Vagina (tissue), 2 donors: ENCODE results near the gene TRIM36. TPM values are rescaled to one million over a fixed set of nuclear protein-coding genes. Genes with fewer than 3 reads are reported as not detected.

ENCODE experiments used
- DNase-seq, 2 donors: peaks; one replicate each; pipeline ENCODE4 v3.0.0-alpha.2; 2017; ENCODE audit errors: extremely low spot score in 2 of 2
- H3K27ac ChIP-seq: fragments of 200-600 bp; sonication (generic); one replicate; pipeline ENCODE4 v1.5.1; 2019
- H3K27me3 ChIP-seq: fragments of 200-600 bp; sonication (generic); one replicate; pipeline ENCODE4 v1.5.1; 2019
- H3K36me3 ChIP-seq, 2 donors: fragments of 200-600 bp; sonication (generic); one replicate each; pipeline ENCODE4 v1.5.1; 2017 to 2019
- H3K4me1 ChIP-seq: fragments of 200-600 bp; sonication (generic); one replicate; pipeline ENCODE4 v1.5.1; 2019
- H3K4me3 ChIP-seq, 2 donors: fragments of 200-600 bp; sonication (generic); 1 replicate in 1 of 2; 2 replicates in 1 of 2; pipeline ENCODE4 v1.5.1; 2016 to 2019
- H3K9me3 ChIP-seq: fragments of 200-600 bp; sonication (generic); one replicate; pipeline ENCODE4 v1.5.1; 2019
- POLR2A ChIP-seq, 2 donors: fragments of 450-650 bp; IDR thresholded peaks; one replicate each; pipeline ENCODE4 v1.6.1; 2017; ENCODE audit warnings: antibody characterized with exemption in 2 of 2, mild to moderate bottlenecking in 2 of 2, moderate library complexity in 2 of 2
- POLR2AphosphoS5 ChIP-seq, 2 donors: sonication (generic); formaldehyde crosslinking; IDR thresholded peaks; one replicate each; pipeline ENCODE4 v1.9.0; 2017; ENCODE audit warnings: antibody characterized with exemption in 2 of 2, mild to moderate bottlenecking in 2 of 2, low read depth in 1 of 2; ENCODE audit not compliant: insufficient read depth in 1 of 2
- intact Hi-C: fragments of 100-400 bp; cut with DNase I; formaldehyde crosslinking; loops from one replicate; pipeline ENCODE4 v1.15.1; 2023
- total RNA-seq: library from RNA; depleted of rRNA; stranded (reverse); fragments of >200 nt; gene quantifications from one replicate; pipeline ENCODE4 v1.2.3, GENCODE V29; 2016
- TF ChIP-seq, protein P1 (sequence below), 3 experiments: fragments of 450-650 bp in 2 of 3; fragments of 200-600 bp in 1 of 3; sonication (generic) in 1 of 3; IDR thresholded peaks; one replicate each; pipeline ENCODE4 v1.5.1; 2017 to 2019; ENCODE audit warnings: antibody characterized with exemption in 3 of 3, mild to moderate bottlenecking in 2 of 3, moderate library complexity in 2 of 3

The TRIM36 gene
- total RNA-seq, 1 donor from 2014 or later = 2.2 TPM

DNA sequence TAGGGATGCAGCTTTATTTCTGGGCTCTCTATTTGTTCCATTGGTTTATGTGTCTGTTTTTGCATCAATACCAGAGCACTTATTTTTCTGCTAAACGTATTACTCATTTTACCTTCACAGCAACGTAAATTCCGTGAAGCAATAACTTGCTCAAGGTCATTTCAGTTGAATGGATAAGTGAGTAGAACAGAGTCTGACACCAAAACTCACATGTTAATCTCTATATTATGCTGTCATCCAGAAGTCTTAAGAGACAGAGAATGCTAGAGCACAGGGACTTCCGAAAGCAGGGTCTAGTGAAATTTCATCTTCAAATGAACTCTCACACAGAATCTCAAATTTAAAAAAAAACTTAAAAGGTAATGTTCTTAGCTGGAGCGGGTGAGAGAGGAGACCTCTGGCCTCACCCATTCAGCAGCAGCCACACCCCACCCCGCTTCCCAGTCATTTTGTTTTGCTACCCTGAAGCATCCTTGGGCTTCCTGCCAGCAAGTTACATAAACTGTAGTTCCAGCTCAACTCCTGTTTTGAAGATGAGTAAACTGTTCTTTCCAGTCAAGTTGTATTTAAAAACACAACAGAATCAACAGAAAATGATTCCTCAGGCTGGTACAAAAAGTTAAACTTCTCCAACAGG is 69.3 kb downstream of the TRIM36 start:
- no peaks in the 10 kb centered on the region for H3K9me3 ChIP-seq
- intact Hi-C loops = no loop called here
- H3K27ac ChIP-seq = no peak overlapping the region
- H3K4me3 ChIP-seq = no peak overlapping the region
- no peak for DNase-seq
- H3K36me3 ChIP-seq = no peaks in the 10 kb centered on the region
- H3K27me3 ChIP-seq = no peaks in the 10 kb centered on the region
- H3K4me1 ChIP-seq = no peaks in the 10 kb centered on the region
- TF ChIP-seq, protein P1, sequence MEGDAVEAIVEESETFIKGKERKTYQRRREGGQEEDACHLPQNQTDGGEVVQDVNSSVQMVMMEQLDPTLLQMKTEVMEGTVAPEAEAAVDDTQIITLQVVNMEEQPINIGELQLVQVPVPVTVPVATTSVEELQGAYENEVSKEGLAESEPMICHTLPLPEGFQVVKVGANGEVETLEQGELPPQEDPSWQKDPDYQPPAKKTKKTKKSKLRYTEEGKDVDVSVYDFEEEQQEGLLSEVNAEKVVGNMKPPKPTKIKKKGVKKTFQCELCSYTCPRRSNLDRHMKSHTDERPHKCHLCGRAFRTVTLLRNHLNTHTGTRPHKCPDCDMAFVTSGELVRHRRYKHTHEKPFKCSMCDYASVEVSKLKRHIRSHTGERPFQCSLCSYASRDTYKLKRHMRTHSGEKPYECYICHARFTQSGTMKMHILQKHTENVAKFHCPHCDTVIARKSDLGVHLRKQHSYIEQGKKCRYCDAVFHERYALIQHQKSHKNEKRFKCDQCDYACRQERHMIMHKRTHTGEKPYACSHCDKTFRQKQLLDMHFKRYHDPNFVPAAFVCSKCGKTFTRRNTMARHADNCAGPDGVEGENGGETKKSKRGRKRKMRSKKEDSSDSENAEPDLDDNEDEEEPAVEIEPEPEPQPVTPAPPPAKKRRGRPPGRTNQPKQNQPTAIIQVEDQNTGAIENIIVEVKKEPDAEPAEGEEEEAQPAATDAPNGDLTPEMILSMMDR (IDR thresholded peaks at IDR 0.05) = no peak
- TF ChIP-seq POLR2A (IDR thresholded peaks at IDR 0.05) (no peak), POLR2AphosphoS5 (IDR thresholded peaks at IDR 0.05; ENCODE audit: insufficient read depth in 1 of 2, low read depth in 1 of 2) (no peak)

DNA sequence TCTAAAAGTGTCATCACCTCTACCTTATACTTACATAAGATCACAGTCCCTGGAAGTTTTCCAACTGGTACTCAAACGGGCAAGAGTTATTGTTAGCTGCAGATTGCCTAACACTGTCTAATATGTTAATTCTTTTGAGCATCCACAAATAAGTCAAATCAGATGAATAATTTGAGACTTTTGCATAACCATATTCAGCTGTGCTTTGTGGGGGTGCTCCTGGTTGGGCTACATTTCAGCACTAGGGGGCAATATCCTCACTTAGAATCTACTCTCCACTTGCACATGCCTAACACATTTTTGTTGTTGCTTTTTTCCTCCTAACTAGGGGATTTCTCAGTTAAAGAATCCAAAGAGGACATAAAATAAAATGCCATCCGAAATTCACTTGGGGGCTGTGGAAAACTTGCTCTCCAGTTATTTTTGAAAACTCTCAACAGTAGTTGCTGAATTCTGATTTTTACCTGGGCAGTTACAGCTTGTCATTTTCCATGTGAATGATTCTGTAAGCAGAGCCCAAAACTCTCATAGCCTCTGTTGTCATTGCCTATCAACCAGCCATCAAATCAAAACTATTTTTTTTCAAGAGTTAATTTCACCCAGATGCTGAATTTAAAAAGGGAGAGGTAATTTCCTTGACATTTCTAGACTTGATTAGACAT is 71.5 kb downstream of the TRIM36 start:
- Histone ChIP-seq H3K27ac (no peak overlapping the region), H3K4me3 (no peak overlapping the region), H3K4me1 (no peaks in the 10 kb centered on the region), H3K27me3 (no peaks in the 10 kb centered on the region), H3K9me3 (no peaks in the 10 kb centered on the region), H3K36me3 (no peaks in the 10 kb centered on the region)
- intact Hi-C loops = loop anchor here (10.0 kb wide), 1 partner anchor 147 kb away; no protein-coding TSS in a partner anchor
- DNase-seq = no peak
- no peak for TF ChIP-seq POLR2A (IDR thresholded peaks at IDR 0.05)
- TF ChIP-seq, protein P1 (IDR thresholded peaks at IDR 0.05) = peak in 1 of 3 experiments; percentile 43

DNA sequence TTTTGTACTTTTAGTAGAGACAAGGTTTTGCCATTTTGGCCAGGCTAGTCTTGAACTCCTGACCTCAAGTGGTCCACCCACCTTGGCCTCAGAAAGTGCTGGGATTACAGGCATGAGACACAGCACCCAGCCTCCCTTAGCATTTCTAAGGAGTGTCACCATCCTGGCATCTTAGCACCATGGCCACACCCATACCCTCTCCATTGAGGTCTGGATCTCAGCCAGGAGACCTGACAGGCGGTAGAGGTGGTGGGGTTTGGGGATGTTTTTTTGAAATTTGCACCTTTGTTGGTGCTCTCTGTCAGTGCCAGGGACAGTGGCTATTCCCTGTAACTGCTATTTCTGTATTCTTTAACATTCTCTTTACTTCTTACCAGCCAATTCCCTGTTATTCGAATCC is 72.5 kb downstream of the TRIM36 start:
- TF ChIP-seq, protein P1 (IDR thresholded peaks at IDR 0.05) = no peak
- TF ChIP-seq POLR2A (IDR thresholded peaks at IDR 0.05) = no peak

DNA sequence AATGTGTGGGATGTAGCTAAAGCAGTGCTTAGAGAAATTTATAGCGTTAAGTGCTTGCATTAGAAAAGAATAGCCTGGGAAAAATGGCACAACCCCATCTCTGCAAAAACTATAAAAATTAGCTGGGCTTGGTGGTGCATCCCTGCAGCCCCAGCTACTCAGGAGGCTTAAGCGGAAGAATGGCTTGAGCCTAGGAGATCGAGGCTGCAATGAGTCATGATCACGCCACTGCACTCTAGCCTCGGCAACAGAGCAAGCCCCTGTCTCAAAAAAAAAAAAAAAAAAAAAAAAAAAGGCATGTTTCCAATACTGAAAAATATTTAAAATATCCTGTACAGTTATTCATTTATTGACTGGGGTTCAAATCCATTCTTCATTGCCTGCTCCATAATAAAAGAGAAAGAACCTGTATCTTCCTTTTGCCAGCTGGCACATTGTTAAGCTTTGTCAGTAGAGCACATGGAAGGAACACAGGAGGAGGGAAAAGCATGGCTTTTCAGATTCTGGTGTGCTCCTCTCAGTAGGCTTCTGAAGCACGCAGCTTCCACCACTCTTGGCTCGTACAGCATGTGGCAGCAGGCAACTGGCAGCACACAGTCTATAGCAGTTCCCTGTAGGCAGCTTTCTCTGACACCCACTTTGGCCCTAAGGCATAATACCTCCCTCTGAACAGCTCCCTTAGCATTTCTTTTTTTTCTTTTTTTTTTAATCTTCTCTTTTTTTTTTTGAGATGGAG is 73.5 kb downstream of the TRIM36 start:
- no peak for TF ChIP-seq POLR2AphosphoS5 (IDR thresholded peaks at IDR 0.05; ENCODE audit: insufficient read depth in 1 of 2, low read depth in 1 of 2)
- TF ChIP-seq, protein P1 (IDR thresholded peaks at IDR 0.05) = no peak
- TF ChIP-seq POLR2A (IDR thresholded peaks at IDR 0.05) = no peak
- Histone ChIP-seq H3K36me3 (no peaks in the 10 kb centered on the region), H3K27ac (no peak overlapping the region), H3K4me1 (no peaks in the 10 kb centered on the region), H3K27me3 (no peaks in the 10 kb centered on the region), H3K4me3 (no peak overlapping the region), H3K9me3 (no peaks in the 10 kb centered on the region)
- no peak for DNase-seq
- intact Hi-C loops = loop anchor here (10.0 kb wide), 1 partner anchor 149 kb away; no protein-coding TSS in a partner anchor

More for the DNA sequence above, 72.5 kb downstream of the TRIM36 start:
- Histone ChIP-seq H3K9me3 (no peaks in the 10 kb centered on the region), H3K4me1 (no peaks in the 10 kb centered on the region), H3K27me3 (no peaks in the 10 kb centered on the region), H3K27ac (no peak overlapping the region), H3K36me3 (no peaks in the 10 kb centered on the region), H3K4me3 (no peak overlapping the region)
- intact Hi-C loops = loop anchor here (10.0 kb wide), 1 partner anchor 148 kb away; no protein-coding TSS in a partner anchor
- no peak for DNase-seq
